NCI-H510A treated with DMSO at 0.1 percent for 48 hours (cell line): ENCODE measurements around the gene NGLY1.

Source experiments
- DNase-seq: peaks from one replicate; lab custom pipeline; 2025; lab: John Stamatoyannopoulos, UW

The NGLY1 gene, protein sequence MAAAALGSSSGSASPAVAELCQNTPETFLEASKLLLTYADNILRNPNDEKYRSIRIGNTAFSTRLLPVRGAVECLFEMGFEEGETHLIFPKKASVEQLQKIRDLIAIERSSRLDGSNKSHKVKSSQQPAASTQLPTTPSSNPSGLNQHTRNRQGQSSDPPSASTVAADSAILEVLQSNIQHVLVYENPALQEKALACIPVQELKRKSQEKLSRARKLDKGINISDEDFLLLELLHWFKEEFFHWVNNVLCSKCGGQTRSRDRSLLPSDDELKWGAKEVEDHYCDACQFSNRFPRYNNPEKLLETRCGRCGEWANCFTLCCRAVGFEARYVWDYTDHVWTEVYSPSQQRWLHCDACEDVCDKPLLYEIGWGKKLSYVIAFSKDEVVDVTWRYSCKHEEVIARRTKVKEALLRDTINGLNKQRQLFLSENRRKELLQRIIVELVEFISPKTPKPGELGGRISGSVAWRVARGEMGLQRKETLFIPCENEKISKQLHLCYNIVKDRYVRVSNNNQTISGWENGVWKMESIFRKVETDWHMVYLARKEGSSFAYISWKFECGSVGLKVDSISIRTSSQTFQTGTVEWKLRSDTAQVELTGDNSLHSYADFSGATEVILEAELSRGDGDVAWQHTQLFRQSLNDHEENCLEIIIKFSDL

DNA sequence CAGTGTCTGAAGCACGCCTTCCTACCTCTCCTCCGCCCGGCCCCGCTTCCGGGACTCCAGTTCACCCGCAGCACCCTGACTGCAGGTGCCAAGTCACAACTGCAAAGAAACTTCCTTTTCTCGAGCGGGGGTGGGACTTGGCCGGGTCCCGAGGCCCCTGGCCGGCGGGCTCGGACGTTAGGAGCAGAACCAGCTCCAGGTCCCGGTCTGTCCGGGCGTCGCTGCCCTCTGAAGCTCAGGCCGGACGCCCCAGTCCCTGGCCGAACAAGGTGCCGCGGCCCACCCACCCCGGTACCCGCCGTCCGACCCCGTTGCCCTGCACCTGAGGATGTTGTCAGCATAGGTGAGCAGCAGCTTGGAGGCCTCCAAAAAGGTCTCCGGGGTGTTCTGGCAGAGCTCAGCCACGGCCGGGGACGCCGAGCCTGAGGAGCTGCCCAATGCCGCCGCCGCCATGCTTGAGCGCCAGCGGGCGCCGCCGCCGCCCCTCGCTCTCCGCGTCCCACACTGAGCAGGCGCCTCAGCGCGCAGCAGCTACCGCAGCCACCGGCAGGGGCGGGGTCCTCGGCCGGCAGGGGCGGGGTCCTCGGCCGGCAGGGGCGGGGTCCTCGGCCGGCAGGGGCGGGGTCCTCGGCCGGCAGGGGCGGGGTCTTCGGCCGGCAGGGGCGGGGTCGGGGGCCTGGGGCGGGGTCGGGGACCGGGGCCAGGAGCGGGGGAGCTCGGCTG lies at the start of gene NGLY1:
Gene NGLY1 (minus strand): TSS at position 506 of the 723 bp plus-strand sequence. CDS start 53 bp downstream, at position 453.
- DNase-seq = peak; percentile 26

GRCh38 chr3:25831578-25831977 lies 48.3 kb upstream of the NGLY1 start:
- DNase-seq = peak; percentile 9

GRCh38 chr3:25830373-25831280 lies 47.4 kb upstream of the NGLY1 start:
- no peak for DNase-seq

- DNase-seq = no peak
These were observed 43.3 kb upstream of the NGLY1 start for GRCh38 chr3:25826510-25826909.

DNA sequence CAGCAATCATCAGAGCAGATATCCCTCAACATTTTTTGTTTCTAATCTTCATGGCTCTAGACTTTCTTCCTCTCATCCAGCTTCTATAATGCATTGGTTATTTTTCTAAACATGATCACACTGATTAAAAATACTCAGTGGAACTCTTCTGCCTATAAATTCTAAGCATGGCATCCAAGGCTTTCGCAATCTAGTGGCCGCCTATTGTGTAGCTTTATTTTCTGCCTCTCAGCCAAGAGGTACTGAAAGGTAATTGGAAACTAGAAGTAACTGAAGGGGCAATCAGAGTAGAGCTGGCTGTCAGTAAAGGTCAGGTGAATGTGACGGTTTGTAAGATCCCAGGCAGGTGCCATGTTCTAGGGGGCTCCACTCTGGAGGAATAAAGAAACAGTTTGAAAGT lies 40.1 kb upstream of the NGLY1 start:
- DNase-seq = no peak

- DNase-seq = no peak
These were observed 38.7 kb upstream of the NGLY1 start for GRCh38 chr3:25821746-25822573.

DNA sequence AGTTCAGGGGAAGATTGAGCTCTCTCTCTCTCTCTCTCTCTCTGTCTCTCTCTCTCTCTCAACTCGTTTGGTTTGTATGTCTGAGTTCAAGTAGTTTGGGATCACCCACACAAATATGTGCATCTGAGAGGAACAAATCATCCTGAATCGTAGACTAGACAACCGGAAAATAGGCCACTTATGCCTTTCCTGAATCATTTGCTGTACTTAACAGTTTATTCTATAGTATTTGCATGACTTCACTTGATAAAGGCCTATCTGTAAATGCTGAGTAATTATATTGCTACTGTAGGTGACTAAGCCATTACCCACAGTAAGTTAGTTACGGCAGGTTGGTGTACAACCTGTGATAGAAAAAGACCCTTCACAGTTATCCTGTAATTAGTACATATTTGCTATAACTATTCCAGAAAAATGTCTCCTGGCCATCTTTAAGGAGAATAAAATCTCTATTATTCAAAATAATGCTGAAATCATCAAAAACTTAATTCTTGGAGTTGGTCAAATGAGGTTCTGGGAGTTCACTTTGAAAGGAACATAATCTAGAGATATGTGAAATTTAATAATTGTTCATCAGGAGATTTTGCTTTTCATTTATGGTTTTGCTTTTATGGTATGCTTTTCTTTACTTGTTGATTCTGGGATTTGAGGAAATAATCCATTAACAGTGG lies 37.7 kb upstream of the NGLY1 start:
- DNase-seq = no peak

GRCh38 chr3:25820366-25820765 lies 37.1 kb upstream of the NGLY1 start:
- no peak for DNase-seq

DNA sequence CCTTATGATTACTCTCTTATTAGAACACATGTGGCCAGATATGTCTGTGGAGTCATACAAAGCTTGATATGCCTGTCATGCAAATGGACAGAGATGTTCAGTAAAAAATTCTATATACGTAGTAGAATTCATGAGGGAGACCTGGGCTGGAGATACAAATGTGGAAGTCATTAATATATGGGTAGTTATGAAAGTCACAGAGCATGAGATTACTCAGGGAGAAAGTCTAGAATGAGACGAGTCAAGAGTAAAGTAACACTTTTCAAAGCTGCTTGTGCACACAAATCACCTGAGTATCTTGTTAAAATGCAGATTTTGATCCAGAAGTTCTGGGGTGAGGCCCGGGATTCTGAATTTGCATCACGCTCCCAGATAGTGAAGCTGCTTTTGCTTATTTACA lies 35.1 kb upstream of the NGLY1 start:
- DNase-seq = no peak

DNA sequence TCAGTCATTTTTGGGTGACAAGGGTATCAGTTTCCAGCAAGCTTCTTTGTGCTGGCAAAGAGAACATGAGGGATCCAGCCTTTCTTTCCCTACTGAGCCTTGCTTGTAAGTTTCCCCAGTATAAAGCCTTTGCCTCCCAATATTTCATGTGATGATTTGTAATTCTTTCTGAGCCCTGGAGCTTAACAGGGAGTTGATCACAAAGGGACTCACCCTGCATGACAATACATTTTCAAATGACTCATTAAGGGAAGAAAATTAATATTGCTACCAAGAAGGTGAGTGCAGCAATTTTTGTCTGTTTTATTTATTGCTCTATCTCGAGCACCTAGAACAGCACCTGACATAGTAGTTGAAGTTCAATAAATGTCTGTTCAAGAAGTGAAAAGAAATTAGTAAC lies 34.4 kb upstream of the NGLY1 start:
- no peak for DNase-seq

GRCh38 chr3:25817107-25817506 lies 33.9 kb upstream of the NGLY1 start:
- no peak for DNase-seq

GRCh38 chr3:25812644-25813043 lies 29.4 kb upstream of the NGLY1 start:
- DNase-seq = no peak

GRCh38 chr3:25804676-25805075 lies 21.4 kb upstream of the NGLY1 start:
- DNase-seq = no peak

GRCh38 chr3:25803833-25804232 lies 20.6 kb upstream of the NGLY1 start:
- DNase-seq = no peak

GRCh38 chr3:25801786-25802185 lies 18.5 kb upstream of the NGLY1 start:
- no peak for DNase-seq

- peak; percentile 70 for DNase-seq
These were observed 6.6 kb upstream of the NGLY1 start, which contains the start of gene OXSM for GRCh38 chr3:25789596-25790556. Gene OXSM (plus strand): TSS chr3:25790090. CDS start chr3:25791021, 931 bp downstream.

DNA sequence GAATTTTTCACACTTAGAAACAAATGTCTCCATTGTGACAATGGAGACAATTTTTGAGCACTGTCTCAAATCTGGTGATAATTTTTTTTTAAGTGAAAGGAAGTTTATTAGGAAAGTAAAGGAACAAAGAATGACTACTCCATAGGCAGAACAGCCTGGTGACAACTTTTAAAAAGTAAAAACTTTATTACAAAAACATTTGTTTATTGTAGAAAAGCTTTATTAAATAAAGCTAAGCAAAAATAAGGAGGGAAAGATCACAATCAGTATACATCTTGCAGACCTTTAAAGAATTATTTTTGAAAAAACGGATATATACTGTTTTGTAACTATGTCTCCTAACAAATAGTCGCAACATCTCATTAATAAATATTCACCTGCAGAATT lies 6.0 kb upstream of the NGLY1 start:
- DNase-seq = no peak

DNA sequence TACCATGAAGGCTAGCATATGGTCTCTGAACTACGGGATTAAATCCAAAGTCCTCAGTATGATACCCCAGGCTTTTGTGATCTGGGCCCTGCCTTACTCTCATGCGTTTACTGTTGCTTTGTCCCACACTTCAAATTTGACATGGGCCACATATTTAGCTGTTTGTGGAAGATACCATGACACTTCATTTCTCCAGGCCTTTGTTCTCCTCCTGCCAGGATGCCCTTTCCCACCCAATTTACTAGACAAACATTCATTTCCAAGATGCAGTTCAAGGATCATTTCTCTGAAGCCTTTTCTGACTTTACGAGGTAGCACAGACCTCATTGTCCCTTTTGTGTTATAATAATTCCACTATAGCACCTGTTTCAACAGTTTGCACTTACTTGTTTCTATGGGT lies 4.4 kb upstream of the NGLY1 start:
- DNase-seq = no peak

DNA sequence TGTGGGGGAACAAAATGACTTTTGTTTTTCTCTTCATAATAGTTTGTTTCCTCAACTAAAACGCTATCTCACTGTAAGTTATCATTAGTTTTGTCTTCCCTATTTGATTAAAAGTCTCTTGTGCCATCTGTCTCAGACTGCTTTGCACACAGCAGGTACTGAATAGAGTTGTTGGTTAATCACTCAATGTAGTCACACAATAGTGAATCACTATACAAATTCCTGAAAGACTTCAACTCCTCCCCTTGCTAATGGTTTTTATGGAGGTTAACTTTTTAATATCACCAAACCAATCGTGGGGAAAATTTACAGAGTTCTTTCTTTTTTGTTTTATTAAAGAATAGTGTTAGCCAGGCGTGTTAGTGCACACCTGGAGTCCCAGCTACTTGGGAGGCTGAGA lies 2.6 kb upstream of the NGLY1 start:
- no peak for DNase-seq
